ENCODE results near the gene CEL. TPM values are rescaled to one million over a fixed set of nuclear protein-coding genes. Genes with fewer than 3 reads are reported as not detected.
"Not testable (repeated sequence)": the region's sequence is repeated elsewhere in the genome, so short reads cannot be mapped to it uniquely, and the experiment has no call there.

Gene CEL
- total RNA-seq, 2 experiments from 2014 or later: 2.4 to 2.8 TPM

DNA sequence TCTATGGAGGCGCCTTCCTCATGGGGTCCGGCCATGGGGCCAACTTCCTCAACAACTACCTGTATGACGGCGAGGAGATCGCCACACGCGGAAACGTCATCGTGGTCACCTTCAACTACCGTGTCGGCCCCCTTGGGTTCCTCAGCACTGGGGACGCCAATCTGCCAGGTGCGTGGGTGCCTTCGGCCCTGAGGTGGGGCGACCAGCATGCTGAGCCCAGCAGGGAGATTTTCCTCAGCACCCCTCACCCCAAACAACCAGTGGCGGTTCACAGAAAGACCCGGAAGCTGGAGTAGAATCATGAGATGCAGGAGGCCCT, 3.2 kb downstream of the CEL start:
- ChIA-PET POLR2A (no interaction called here), CTCF (interaction anchor here (0.8 kb wide), 1 partner anchor 42 kb away, joined by 3 read pairs; no protein-coding TSS in a partner anchor)
- no peak for DNase-seq
- Mint-ChIP-seq H3K27me3 (ENCODE audit: low read depth) (no peaks in the 10 kb centered on the region), H3K36me3 (ENCODE audit: low read depth) (no peaks in the 10 kb centered on the region), H3K27ac (no peak overlapping the region), H3K9me3 (ENCODE audit: insufficient read depth) (no peaks in the 10 kb centered on the region), H3K4me1 (ENCODE audit: low read depth) (peaks cover 24% of the 10 kb centered on the region), H3K4me3 (no peak overlapping the region)
- ATAC-seq: no peak

DNA sequence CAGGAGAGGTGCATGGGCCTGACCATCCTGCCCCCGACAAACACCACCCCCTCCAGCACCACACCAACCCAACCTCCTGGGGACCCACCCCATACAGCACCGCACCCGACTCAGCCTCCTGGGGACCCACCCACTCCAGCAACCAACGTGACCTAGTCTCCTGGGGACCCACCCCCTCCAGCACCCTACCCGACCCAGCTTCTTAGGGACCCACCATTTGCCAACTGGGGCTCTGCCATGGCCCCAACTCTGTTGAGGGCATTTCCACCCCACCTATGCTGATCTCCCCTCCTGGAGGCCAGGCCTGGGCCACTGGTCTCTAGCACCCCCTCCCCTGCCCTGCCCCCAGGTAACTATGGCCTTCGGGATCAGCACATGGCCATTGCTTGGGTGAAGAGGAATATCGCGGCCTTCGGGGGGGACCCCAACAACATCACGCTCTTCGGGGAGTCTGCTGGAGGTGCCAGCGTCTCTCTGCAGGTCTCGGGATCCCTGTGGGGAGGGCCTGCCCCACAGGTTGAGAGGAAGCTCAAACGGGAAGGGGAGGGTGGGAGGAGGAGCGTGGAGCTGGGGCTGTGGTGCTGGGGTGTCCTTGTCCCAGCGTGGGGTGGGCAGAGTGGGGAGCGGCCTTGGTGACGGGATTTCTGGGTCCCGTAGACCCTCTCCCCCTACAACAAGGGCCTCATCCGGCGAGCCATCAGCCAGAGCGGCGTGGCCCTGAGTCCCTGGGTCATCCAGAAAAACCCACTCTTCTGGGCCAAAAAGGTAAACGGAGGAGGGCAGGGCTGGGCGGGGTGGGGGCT, 4.6 kb downstream of the CEL start:
- DNase-seq (no peak), ATAC-seq (no peak)
- POLR2A ChIA-PET: interaction anchor here (1.4 kb wide), 1 partner anchor 36 kb away, joined by 6 read pairs; the partner anchor contains the start of gene GTF3C5
- H3K4me3 Mint-ChIP-seq: no peak overlapping the region
- CTCF ChIA-PET: interaction anchor here (0.7 to 1.4 kb wide), 2 partner anchors 77 to 78 kb away, joined by 4 read pairs; no protein-coding TSS in a partner anchor
- peaks cover 12% of the 10 kb centered on the region for H3K4me1 Mint-ChIP-seq (ENCODE audit: low read depth)
- no peaks in the 10 kb centered on the region for H3K9me3 Mint-ChIP-seq (ENCODE audit: insufficient read depth)
- no peaks in the 10 kb centered on the region for H3K27me3 Mint-ChIP-seq (ENCODE audit: low read depth)
- H3K36me3 Mint-ChIP-seq (ENCODE audit: low read depth): no peaks in the 10 kb centered on the region
- no peak overlapping the region for H3K27ac Mint-ChIP-seq

DNA sequence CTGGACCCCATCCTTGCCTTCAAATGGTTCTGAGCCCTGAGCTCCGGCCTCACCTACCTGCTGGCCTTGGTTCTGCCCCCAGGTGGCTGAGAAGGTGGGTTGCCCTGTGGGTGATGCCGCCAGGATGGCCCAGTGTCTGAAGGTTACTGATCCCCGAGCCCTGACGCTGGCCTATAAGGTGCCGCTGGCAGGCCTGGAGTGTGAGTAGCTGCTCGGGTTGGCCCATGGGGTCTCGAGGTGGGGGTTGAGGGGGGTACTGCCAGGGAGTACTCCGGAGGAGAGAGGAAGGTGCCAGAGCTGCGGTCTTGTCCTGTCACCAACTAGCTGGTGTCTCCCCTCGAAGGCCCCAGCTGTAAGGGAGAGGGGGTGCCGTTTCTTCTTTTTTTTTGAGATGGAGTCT, 5.2 kb downstream of the CEL start:
- Mint-ChIP-seq H3K27ac (no peak overlapping the region), H3K9me3 (ENCODE audit: insufficient read depth) (no peaks in the 10 kb centered on the region), H3K4me3 (no peak overlapping the region), H3K27me3 (ENCODE audit: low read depth) (no peaks in the 10 kb centered on the region), H3K4me1 (ENCODE audit: low read depth) (peaks cover 10% of the 10 kb centered on the region), H3K36me3 (ENCODE audit: low read depth) (peaks cover 3% of the 10 kb centered on the region)
- ATAC-seq (no peak), DNase-seq (no peak)
- ChIA-PET POLR2A (interaction anchor here (0.9 to 1.4 kb wide), 2 partner anchors 9 to 36 kb away, joined by 3 to 6 read pairs; partner anchors contain the start of gene GTF3C5), CTCF (interaction anchor here (1.4 kb wide), 1 partner anchor 77 kb away, joined by 4 read pairs; no protein-coding TSS in a partner anchor)

DNA sequence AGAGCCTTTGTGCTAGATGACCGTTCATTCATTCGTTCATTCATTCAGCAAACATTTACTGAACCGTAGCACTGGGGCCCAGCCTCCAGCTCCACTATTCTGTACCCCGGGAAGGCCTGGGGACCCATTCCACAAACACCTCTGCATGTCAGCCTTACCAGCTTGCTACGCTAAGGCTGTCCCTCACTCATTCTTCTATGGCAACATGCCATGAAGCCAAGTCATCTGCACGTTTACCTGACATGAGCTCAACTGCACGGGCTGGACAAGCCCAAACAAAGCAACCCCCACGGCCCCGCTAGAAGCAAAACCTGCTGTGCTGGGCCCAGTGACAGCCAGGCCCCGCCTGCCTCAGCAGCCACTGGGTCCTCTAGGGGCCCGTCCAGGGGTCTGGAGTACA, 6.0 kb downstream of the CEL start:
- H3K4me1 Mint-ChIP-seq (ENCODE audit: low read depth): peaks cover 7% of the 10 kb centered on the region
- H3K9me3 Mint-ChIP-seq (ENCODE audit: insufficient read depth): no peaks in the 10 kb centered on the region
- H3K27me3 Mint-ChIP-seq (ENCODE audit: low read depth): no peaks in the 10 kb centered on the region
- DNase-seq (no peak), ATAC-seq (no peak)
- ChIA-PET CTCF (interaction anchor here (1.4 kb wide), 1 partner anchor 76 kb away, joined by 4 read pairs; no protein-coding TSS in a partner anchor), POLR2A (interaction anchor here (0.9 to 1.4 kb wide), 2 partner anchors 9 to 37 kb away, joined by 3 to 6 read pairs; partner anchors contain the start of gene GTF3C5)
- no peak overlapping the region for H3K4me3 Mint-ChIP-seq
- no peak overlapping the region for H3K27ac Mint-ChIP-seq
- H3K36me3 Mint-ChIP-seq (ENCODE audit: low read depth): peaks cover 3% of the 10 kb centered on the region

DNA sequence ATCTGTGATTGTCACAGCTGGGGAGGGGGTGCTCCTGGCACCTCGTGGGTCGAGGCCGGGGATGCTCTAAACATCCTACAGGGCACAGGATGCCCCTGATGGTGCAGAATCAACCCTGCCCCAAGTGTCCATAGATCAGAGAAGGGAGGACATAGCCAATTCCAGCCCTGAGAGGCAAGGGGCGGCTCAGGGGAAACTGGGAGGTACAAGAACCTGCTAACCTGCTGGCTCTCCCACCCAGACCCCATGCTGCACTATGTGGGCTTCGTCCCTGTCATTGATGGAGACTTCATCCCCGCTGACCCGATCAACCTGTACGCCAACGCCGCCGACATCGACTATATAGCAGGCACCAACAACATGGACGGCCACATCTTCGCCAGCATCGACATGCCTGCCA, 6.7 kb downstream of the CEL start:
- POLR2A ChIA-PET; DNase-seq; H3K36me3 Mint-ChIP-seq (ENCODE audit: low read depth); H3K4me1 Mint-ChIP-seq (ENCODE audit: low read depth); ATAC-seq; CTCF ChIA-PET; H3K27ac Mint-ChIP-seq; H3K9me3 Mint-ChIP-seq (ENCODE audit: insufficient read depth); H3K27me3 Mint-ChIP-seq (ENCODE audit: low read depth); H3K4me3 Mint-ChIP-seq: not testable (repeated sequence)

DNA sequence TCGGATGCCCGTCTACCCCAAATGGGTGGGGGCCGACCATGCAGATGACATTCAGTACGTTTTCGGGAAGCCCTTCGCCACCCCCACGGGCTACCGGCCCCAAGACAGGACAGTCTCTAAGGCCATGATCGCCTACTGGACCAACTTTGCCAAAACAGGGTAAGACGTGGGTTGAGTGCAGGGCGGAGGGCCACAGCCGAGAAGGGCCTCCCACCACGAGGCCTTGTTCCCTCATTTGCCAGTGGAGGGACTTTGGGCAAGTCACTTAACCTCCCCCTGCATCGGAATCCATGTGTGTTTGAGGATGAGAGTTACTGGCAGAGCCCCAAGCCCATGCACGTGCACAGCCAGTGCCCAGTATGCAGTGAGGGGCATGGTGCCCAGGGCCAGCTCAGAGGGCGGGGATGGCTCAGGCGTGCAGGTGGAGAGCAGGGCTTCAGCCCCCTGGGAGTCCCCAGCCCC, 8.8 kb downstream of the CEL start:
- POLR2A ChIA-PET; H3K27me3 Mint-ChIP-seq (ENCODE audit: low read depth); H3K9me3 Mint-ChIP-seq (ENCODE audit: insufficient read depth); H3K27ac Mint-ChIP-seq; DNase-seq; H3K4me3 Mint-ChIP-seq; H3K36me3 Mint-ChIP-seq (ENCODE audit: low read depth); H3K4me1 Mint-ChIP-seq (ENCODE audit: low read depth); CTCF ChIA-PET; ATAC-seq: not testable (repeated sequence)

DNA sequence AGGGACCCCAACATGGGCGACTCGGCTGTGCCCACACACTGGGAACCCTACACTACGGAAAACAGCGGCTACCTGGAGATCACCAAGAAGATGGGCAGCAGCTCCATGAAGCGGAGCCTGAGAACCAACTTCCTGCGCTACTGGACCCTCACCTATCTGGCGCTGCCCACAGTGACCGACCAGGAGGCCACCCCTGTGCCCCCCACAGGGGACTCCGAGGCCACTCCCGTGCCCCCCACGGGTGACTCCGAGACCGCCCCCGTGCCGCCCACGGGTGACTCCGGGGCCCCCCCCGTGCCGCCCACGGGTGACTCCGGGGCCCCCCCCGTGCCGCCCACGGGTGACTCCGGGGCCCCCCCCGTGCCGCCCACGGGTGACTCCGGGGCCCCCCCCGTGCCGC, 9.2 kb downstream of the CEL start:
- POLR2A ChIA-PET; H3K36me3 Mint-ChIP-seq (ENCODE audit: low read depth); H3K27ac Mint-ChIP-seq; CTCF ChIA-PET; H3K4me3 Mint-ChIP-seq; H3K9me3 Mint-ChIP-seq (ENCODE audit: insufficient read depth); H3K4me1 Mint-ChIP-seq (ENCODE audit: low read depth); DNase-seq; ATAC-seq; H3K27me3 Mint-ChIP-seq (ENCODE audit: low read depth): not testable (repeated sequence)

DNA sequence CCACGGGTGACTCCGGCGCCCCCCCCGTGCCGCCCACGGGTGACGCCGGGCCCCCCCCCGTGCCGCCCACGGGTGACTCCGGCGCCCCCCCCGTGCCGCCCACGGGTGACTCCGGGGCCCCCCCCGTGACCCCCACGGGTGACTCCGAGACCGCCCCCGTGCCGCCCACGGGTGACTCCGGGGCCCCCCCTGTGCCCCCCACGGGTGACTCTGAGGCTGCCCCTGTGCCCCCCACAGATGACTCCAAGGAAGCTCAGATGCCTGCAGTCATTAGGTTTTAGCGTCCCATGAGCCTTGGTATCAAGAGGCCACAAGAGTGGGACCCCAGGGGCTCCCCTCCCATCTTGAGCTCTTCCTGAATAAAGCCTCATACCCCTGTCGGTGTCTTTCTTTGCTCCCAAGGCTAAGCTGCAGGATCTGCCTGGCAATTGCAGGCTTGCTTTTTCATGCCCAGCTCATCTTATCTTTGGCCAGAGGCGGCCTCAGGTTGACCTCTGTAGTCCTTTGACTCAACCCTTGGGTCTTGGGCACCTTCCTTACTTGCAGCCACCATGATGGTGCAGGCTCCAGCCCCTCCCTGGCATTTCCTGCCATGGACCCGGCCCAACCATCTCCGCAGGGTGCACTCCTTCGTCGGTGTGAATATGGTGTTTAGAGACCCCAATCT, 9.8 kb downstream of the CEL start:
- POLR2A ChIA-PET: no interaction called here
- CTCF ChIA-PET: no interaction called here
- DNase-seq (no peak), ATAC-seq (no peak)
- H3K4me1 Mint-ChIP-seq (ENCODE audit: low read depth): no peaks in the 10 kb centered on the region
- no peaks in the 10 kb centered on the region for H3K9me3 Mint-ChIP-seq (ENCODE audit: insufficient read depth)
- H3K36me3 Mint-ChIP-seq (ENCODE audit: low read depth): peaks cover 3% of the 10 kb centered on the region
- no peak overlapping the region for H3K4me3 Mint-ChIP-seq
- no peak overlapping the region for H3K27ac Mint-ChIP-seq
- H3K27me3 Mint-ChIP-seq (ENCODE audit: low read depth): peaks cover 4% of the 10 kb centered on the region

DNA sequence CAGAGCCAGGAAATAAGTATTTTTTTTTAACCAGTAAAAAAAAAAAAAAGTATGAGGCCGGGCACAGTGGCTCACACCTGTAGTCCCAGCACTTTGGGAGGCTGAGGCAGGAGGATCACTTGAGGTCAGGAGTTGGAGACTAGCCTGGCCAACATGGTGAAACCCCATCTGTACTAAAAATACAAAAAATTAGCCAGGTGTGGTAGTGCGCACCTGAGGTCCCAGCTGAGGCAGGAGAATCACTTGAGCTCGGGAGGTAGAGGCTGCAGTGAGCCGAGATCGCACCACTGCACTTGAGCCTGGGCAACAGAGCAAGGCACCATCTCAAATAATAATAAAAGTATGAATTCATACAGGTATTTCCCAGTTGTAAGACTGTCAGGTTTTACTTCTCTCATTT, 10.4 kb downstream of the CEL start:
- POLR2A ChIA-PET; ATAC-seq; H3K27ac Mint-ChIP-seq; DNase-seq; H3K4me3 Mint-ChIP-seq; H3K4me1 Mint-ChIP-seq (ENCODE audit: low read depth); CTCF ChIA-PET; H3K27me3 Mint-ChIP-seq (ENCODE audit: low read depth); H3K9me3 Mint-ChIP-seq (ENCODE audit: insufficient read depth); H3K36me3 Mint-ChIP-seq (ENCODE audit: low read depth): not testable (repeated sequence)

DNA sequence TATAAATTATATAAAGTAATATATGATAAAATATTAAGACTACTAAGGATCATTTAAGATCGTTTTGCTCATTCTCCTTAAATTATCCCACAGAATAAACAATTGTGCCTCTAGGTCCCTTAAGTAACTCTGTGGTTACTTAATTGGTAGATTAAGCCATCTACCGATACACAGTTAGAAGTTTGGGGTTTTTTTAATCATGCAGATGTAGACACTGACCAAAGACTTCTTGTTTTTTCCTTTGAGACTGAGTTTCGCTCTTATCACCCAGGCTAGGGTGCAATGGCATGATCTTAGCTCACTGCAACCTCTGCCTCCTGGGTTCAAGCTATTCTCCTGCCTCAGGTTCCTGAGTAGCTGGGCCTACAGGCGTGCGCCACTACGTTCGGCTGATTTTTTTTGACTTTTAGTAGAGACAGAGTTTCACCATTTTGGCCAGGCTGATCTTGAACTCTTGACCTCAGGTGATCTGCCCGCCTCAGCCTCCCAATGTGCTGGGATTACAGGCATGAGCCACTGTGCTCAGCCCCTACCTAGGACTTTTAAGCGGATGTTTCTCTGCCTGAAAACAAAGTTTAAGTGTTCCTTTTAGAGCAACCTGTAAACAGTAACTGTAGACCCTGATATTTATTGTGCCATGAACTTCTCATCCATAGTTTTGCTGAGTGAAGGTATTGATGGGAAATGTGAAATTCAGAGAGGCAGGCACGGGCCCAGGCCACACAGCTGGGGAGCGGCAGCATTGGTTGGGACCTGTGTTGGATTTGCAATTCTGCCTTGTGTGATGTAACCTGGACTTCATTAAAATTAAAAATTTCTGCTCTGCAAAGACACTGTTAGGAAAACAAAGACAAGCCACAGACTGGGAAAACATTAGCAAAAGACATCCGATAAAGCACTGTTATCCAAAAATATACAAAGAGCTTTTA, 11.6 kb downstream of the CEL start:
- Mint-ChIP-seq H3K9me3 (ENCODE audit: insufficient read depth) (no peaks in the 10 kb centered on the region), H3K36me3 (ENCODE audit: low read depth) (peaks cover 3% of the 10 kb centered on the region), H3K27me3 (ENCODE audit: low read depth) (peaks cover 4% of the 10 kb centered on the region), H3K4me3 (no peak overlapping the region), H3K4me1 (ENCODE audit: low read depth) (no peaks in the 10 kb centered on the region), H3K27ac (no peak overlapping the region)
- no peak for ATAC-seq
- CTCF ChIA-PET: interaction anchor here (1.1 to 1.4 kb wide), 3 partner anchors 51 to 76 kb away, joined by 3 read pairs; no protein-coding TSS in a partner anchor
- POLR2A ChIA-PET: no interaction called here
- DNase-seq: no peak

DNA sequence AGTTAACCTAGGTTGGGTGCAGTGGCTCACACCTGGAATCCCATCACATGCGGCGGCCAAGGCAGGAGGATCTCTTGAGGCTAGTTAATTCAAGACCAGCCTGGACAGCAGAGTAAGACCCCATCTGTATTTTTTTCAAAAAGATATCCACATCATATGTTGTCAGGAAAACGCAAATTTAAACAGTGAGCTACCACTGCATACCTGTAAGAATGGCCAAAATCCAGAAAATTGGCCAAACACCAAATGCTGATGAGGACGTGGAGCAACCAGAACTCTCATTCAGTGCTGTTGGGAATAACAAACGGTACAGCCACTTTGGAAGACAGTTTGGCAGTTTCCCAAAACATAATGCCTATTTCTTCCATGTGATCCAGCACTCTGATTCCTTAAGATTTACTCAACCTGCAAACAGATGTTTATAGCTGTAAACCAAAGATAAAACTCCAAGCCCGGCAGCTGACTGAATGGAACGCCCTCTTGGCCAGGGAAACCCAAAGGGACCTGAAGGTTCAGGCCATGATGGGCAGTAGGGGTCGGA, 12.4 kb downstream of the CEL start:
- Mint-ChIP-seq H3K27me3 (ENCODE audit: low read depth) (peaks cover 8% of the 10 kb centered on the region), H3K4me3 (no peak overlapping the region), H3K4me1 (ENCODE audit: low read depth) (no peaks in the 10 kb centered on the region), H3K9me3 (ENCODE audit: insufficient read depth) (no peaks in the 10 kb centered on the region), H3K36me3 (ENCODE audit: low read depth) (peaks cover 3% of the 10 kb centered on the region), H3K27ac (no peak overlapping the region)
- ChIA-PET CTCF (interaction anchor here (1.1 to 1.4 kb wide), 4 partner anchors 52 to 75 kb away, joined by 3 to 4 read pairs (median 3); no protein-coding TSS in a partner anchor), POLR2A (no interaction called here)
- ATAC-seq (no peak), DNase-seq (no peak)

All from activated CD8-positive, alpha-beta T cell treated with anti-CD3 and anti-CD28 coated beads, Interleukin-2, amount 10 ng/mL, durations not matched to agents 7 days and 5 days (primary cell).